Tibial artery (tissue), 4 donors: ENCODE measurements around the gene BLM.

Experiments
- DNase-seq, 2 donors: peaks; one replicate each; pipeline ENCODE4 v3.0.0-alpha.2; 2019
- H3K27ac ChIP-seq, 2 donors: fragments of 200-600 bp; sonication (generic) in 1 of 2; 1 replicate in 1 of 2; 2 replicates in 1 of 2; pipeline ENCODE4 v1.5.1; 2018 to 2019; ENCODE audit warnings: mild to moderate bottlenecking in 1 of 2
- H3K27me3 ChIP-seq, 2 donors: fragments of 200-600 bp; sonication (generic) in 1 of 2; one replicate each; pipeline versions ENCODE4 v1.5.1 to v1.6.0; 2016 to 2019
- H3K36me3 ChIP-seq, 3 donors: fragments of 200-600 bp; sonication (generic) in 2 of 3; one replicate each; pipeline ENCODE4 v1.5.1; 2016 to 2019; ENCODE audit warnings: mild to moderate bottlenecking in 2 of 3
- H3K4me1 ChIP-seq, 4 donors: fragments of 200-600 bp; sonication (generic) in 2 of 4; 1 replicate in 3 of 4; 2 replicates in 1 of 4; pipeline ENCODE4 v1.5.1; 2016 to 2019
- H3K4me3 ChIP-seq, 2 donors: fragments of 200-600 bp; sonication (generic) in 1 of 2; 1 replicate in 1 of 2; 2 replicates in 1 of 2; pipeline ENCODE4 v1.5.1; 2018 to 2019; ENCODE audit warnings: mild to moderate bottlenecking in 2 of 2
- H3K9me3 ChIP-seq, 3 donors: fragments of 200-600 bp; sonication (generic) in 1 of 3; one replicate each; pipeline ENCODE4 v1.5.1; 2016 to 2019
- CTCF ChIP-seq, 2 experiments: fragments of 200-600 bp in 1 of 2; fragments of 450-650 bp in 1 of 2; IDR thresholded peaks; one replicate each; pipeline ENCODE4 v1.5.1; 2017 to 2019; ENCODE audit warnings: antibody characterized with exemption in 2 of 2, mild to moderate bottlenecking in 1 of 2, moderate library complexity in 1 of 2
- intact Hi-C: fragments of 100-400 bp; cut with DNase I; formaldehyde crosslinking; loops from one replicate; pipeline ENCODE4 v1.15.0; 2023; ENCODE audit warnings: low total_unique reads

BLM gene

GRCh38 chr15:90677807-90678790 is 39.0 kb upstream of the BLM start:
- H3K27ac ChIP-seq, result no peak overlapping the region
- TF ChIP-seq CTCF (IDR thresholded peaks at IDR 0.05), result no peak
- H3K36me3 ChIP-seq, result no peaks in the 10 kb centered on the region
- H3K9me3 ChIP-seq, result no peaks in the 10 kb centered on the region
- H3K4me1 ChIP-seq, result peaks cover 0 to 29% (median 16%) of the 10 kb centered on the region in 4 donors
- no peak for DNase-seq
- H3K4me3 ChIP-seq, result no peak overlapping the region
- intact Hi-C loops, result no loop called here
- no peaks in the 10 kb centered on the region for H3K27me3 ChIP-seq

GRCh38 chr15:90679959-90680358 is 37.2 kb upstream of the BLM start:
- H3K27ac ChIP-seq, result peak overlapping the region; percentile 77 to 78
- no peaks in the 10 kb centered on the region for H3K9me3 ChIP-seq
- peak; percentile 70 to 87 for DNase-seq
- H3K27me3 ChIP-seq, result no peaks in the 10 kb centered on the region
- no peak overlapping the region for H3K4me3 ChIP-seq
- TF ChIP-seq CTCF (IDR thresholded peaks at IDR 0.05), result no peak
- peaks cover 0 to 29% (median 16%) of the 10 kb centered on the region in 4 donors for H3K4me1 ChIP-seq
- H3K36me3 ChIP-seq, result no peaks in the 10 kb centered on the region
- intact Hi-C loops, result no loop called here

GRCh38 chr15:90680371-90680935 is 36.7 kb upstream of the BLM start:
- Histone ChIP-seq H3K27ac (peak overlapping the region; percentile 77 to 78), H3K4me1 (peaks cover 0 to 29% (median 16%) of the 10 kb centered on the region in 4 donors), H3K9me3 (no peaks in the 10 kb centered on the region), H3K36me3 (no peaks in the 10 kb centered on the region), H3K4me3 (no peak overlapping the region), H3K27me3 (no peaks in the 10 kb centered on the region)
- DNase-seq, result peak; percentile 62 to 80
- intact Hi-C loops, result no loop called here
- TF ChIP-seq CTCF (IDR thresholded peaks at IDR 0.05), result no peak

GRCh38 chr15:90681056-90681455 is 36.1 kb upstream of the BLM start:
- H3K4me3 ChIP-seq, result no peak overlapping the region
- peaks cover 0 to 29% (median 16%) of the 10 kb centered on the region in 4 donors for H3K4me1 ChIP-seq
- DNase-seq, result no peak
- TF ChIP-seq CTCF (IDR thresholded peaks at IDR 0.05), result no peak
- intact Hi-C loops, result no loop called here
- no peaks in the 10 kb centered on the region for H3K27me3 ChIP-seq
- peak overlapping the region; percentile 77 to 78 for H3K27ac ChIP-seq
- H3K9me3 ChIP-seq, result no peaks in the 10 kb centered on the region
- no peaks in the 10 kb centered on the region for H3K36me3 ChIP-seq

GRCh38 chr15:90681480-90681879 is 35.7 kb upstream of the BLM start:
- no peak for TF ChIP-seq CTCF (IDR thresholded peaks at IDR 0.05)
- H3K27me3 ChIP-seq, result no peaks in the 10 kb centered on the region
- intact Hi-C loops, result no loop called here
- peaks cover 0 to 29% (median 16%) of the 10 kb centered on the region in 4 donors for H3K4me1 ChIP-seq
- H3K4me3 ChIP-seq, result no peak overlapping the region
- peak; percentile 76 to 86 for DNase-seq
- H3K36me3 ChIP-seq, result no peaks in the 10 kb centered on the region
- H3K27ac ChIP-seq, result peak overlapping the region; percentile 77 to 78
- H3K9me3 ChIP-seq, result no peaks in the 10 kb centered on the region
